Fibroblast of pulmonary artery (primary cell): ENCODE measurements around the gene DCHS2.

Experiments
- DNase-seq: peaks from one replicate; pipeline ENCODE4 v3.0.0-alpha.2; 2010; ENCODE audit warnings: low read depth
- H3K4me3 ChIP-seq: replicated peaks from 2 replicates; pipeline ENCODE4 v1.5.1; 2011; ENCODE audit warnings: low read depth, mild to moderate bottlenecking, control low read depth, low read length, moderate library complexity
- CTCF ChIP-seq: IDR thresholded peaks from 2 replicates; pipeline ENCODE4 v1.5.1; 2011; ENCODE audit warnings: mild to moderate bottlenecking, control low read depth, low read length, inconsistent platforms; ENCODE audit errors: missing control alignments

DCHS2 gene

GRCh38 chr4:154466336-154466735 lies 25.3 kb downstream of the DCHS2 start:
- no peak for TF ChIP-seq CTCF
- no peak for DNase-seq

GRCh38 chr4:154465085-154465484 lies 26.5 kb downstream of the DCHS2 start:
- TF ChIP-seq CTCF, result no peak
- H3K4me3 ChIP-seq, result no peak overlapping the region
- no peak for DNase-seq

More at GRCh38 chr4:154466336-154466735, 25.3 kb downstream of the DCHS2 start:
- no peak overlapping the region for H3K4me3 ChIP-seq

GRCh38 chr4:154464654-154465053 lies 26.9 kb downstream of the DCHS2 start:
- DNase-seq, result no peak
- no peak for TF ChIP-seq CTCF

GRCh38 chr4:154462081-154462810 lies 29.4 kb downstream of the DCHS2 start:
- no peak for DNase-seq
- TF ChIP-seq CTCF, result no peak
- no peak overlapping the region for H3K4me3 ChIP-seq

More at GRCh38 chr4:154464654-154465053, 26.9 kb downstream of the DCHS2 start:
- no peak overlapping the region for H3K4me3 ChIP-seq

GRCh38 chr4:154457471-154457870 lies 34.1 kb downstream of the DCHS2 start:
- no peak for DNase-seq
- H3K4me3 ChIP-seq, result no peak overlapping the region
- no peak for TF ChIP-seq CTCF

GRCh38 chr4:154456889-154457288 lies 34.7 kb downstream of the DCHS2 start:
- TF ChIP-seq CTCF, result no peak

GRCh38 chr4:154456240-154456639 lies 35.4 kb downstream of the DCHS2 start:
- DNase-seq, result no peak
- TF ChIP-seq CTCF, result no peak

More at GRCh38 chr4:154456889-154457288, 34.7 kb downstream of the DCHS2 start:
- H3K4me3 ChIP-seq, result no peak overlapping the region
- no peak for DNase-seq

More at GRCh38 chr4:154456240-154456639, 35.4 kb downstream of the DCHS2 start:
- no peak overlapping the region for H3K4me3 ChIP-seq
